T-helper 2 cell treated with Interferon-gamma antibody and Interleukin-4, amounts not matched to agents 100 ng/mL and 5 ng/mL, for 36 hours (primary cell): ENCODE data around the gene KCNC2. TPM values are rescaled to one million over a fixed set of nuclear protein-coding genes. Genes with fewer than 3 reads are reported as not detected.

ENCODE experiments used
- intact Hi-C: fragments of 100-400 bp; cut with micrococcal nuclease; formaldehyde crosslinking; loops from one replicate; pipeline ENCODE4 v1.15.1; 2023
- total RNA-seq: library from RNA; stranded (reverse); gene quantifications from 2 replicates; pipeline ENCODE4 v1.2.3, GENCODE V29; 2022

Gene KCNC2
- total RNA-seq, 1 donor from 2014 or later = not detected

GRCh38 chr12:75161488-75161887 is 48.2 kb downstream of the KCNC2 start:
- intact Hi-C loops = no loop called here

GRCh38 chr12:75157385-75157784 is 52.3 kb downstream of the KCNC2 start:
- intact Hi-C loops = no loop called here

- intact Hi-C loops = no loop called here
Observed at GRCh38 chr12:75155962-75156361, 53.7 kb downstream of the KCNC2 start.

GRCh38 chr12:75154388-75154787 is 55.3 kb downstream of the KCNC2 start:
- intact Hi-C loops = no loop called here

GRCh38 chr12:75139196-75139595 is 70.4 kb downstream of the KCNC2 start:
- intact Hi-C loops = no loop called here

- intact Hi-C loops = no loop called here
Observed at GRCh38 chr12:75137896-75138295, 71.7 kb downstream of the KCNC2 start.

GRCh38 chr12:75135026-75135425 is 74.6 kb downstream of the KCNC2 start:
- intact Hi-C loops = no loop called here

GRCh38 chr12:75130811-75131210 is 78.8 kb downstream of the KCNC2 start:
- intact Hi-C loops = no loop called here

GRCh38 chr12:75129275-75129674 is 80.4 kb downstream of the KCNC2 start:
- intact Hi-C loops = no loop called here

GRCh38 chr12:75121036-75121705 is 88.5 kb downstream of the KCNC2 start:
- intact Hi-C loops = no loop called here

- intact Hi-C loops = no loop called here
Observed at GRCh38 chr12:75120311-75120711, 89.3 kb downstream of the KCNC2 start.

- intact Hi-C loops = no loop called here
Observed at GRCh38 chr12:75116646-75117198, 92.9 kb downstream of the KCNC2 start.

GRCh38 chr12:75115748-75116147 is 93.9 kb downstream of the KCNC2 start:
- intact Hi-C loops = no loop called here

- intact Hi-C loops = no loop called here
Observed at GRCh38 chr12:75103822-75104221, 105.8 kb downstream of the KCNC2 start.

GRCh38 chr12:75101781-75102180 is 107.9 kb downstream of the KCNC2 start:
- intact Hi-C loops = no loop called here

- intact Hi-C loops = no loop called here
Observed at GRCh38 chr12:75099210-75099609, 110.4 kb downstream of the KCNC2 start.

GRCh38 chr12:75097003-75097402 is 112.6 kb downstream of the KCNC2 start:
- intact Hi-C loops = no loop called here

GRCh38 chr12:75087654-75088053 is 122.0 kb downstream of the KCNC2 start:
- intact Hi-C loops = no loop called here

GRCh38 chr12:75086091-75087038 is 123.3 kb downstream of the KCNC2 start:
- intact Hi-C loops = no loop called here

- intact Hi-C loops = no loop called here
Observed at GRCh38 chr12:75081305-75081704, 128.3 kb downstream of the KCNC2 start.

GRCh38 chr12:75080582-75080981 is 129.1 kb downstream of the KCNC2 start:
- intact Hi-C loops = no loop called here

- intact Hi-C loops = no loop called here
Observed at GRCh38 chr12:75065482-75065881, 144.2 kb downstream of the KCNC2 start.
